HepG2 (cell line): ENCODE measurements around the gene CNPY4. TPM values are rescaled to one million over a fixed set of nuclear protein-coding genes. Genes with fewer than 3 reads are reported as not detected.
A peak's percentile ranks its signal among the peaks of the same experiment; 100 is the strongest.

Experiments used
- KDM4B ChIP-seq: sonication (generic); formaldehyde crosslinking; IDR thresholded peaks from 2 replicates; pipeline ENCODE4 v1.4.0; 2020; ENCODE audit warnings: missing genetic modification reagents
- MBNL3 ChIP-seq: fragments of 250-450 bp; sonication (Bioruptor Pico); conservative IDR thresholded peaks from 2 replicates; pipeline ENCODE4 v1.8.0; 2022; ENCODE audit warnings: mild to moderate bottlenecking, inconsistent platforms
- PTBP1 ChIP-seq: fragments of 200-400 bp; formaldehyde crosslinking; IDR thresholded peaks from 2 replicates; pipeline ENCODE4 v1.6.1; 2018; ENCODE audit warnings: low read length, low read depth; ENCODE audit not compliant: poor library complexity, severe bottlenecking
- YEATS4 ChIP-seq: sonication (generic); formaldehyde crosslinking; IDR thresholded peaks from 2 replicates; pipeline ENCODE4 v1.4.0; 2020; ENCODE audit warnings: missing genetic modification reagents, borderline replicate concordance
- ZNF143 ChIP-seq: sonication (generic); formaldehyde crosslinking; IDR thresholded peaks from 2 replicates; pipeline ENCODE4 v1.4.0; 2020; ENCODE audit warnings: missing genetic modification reagents
- ZNF20 ChIP-seq: sonication (generic); formaldehyde crosslinking; IDR thresholded peaks from 2 replicates; pipeline ENCODE4 v1.4.0; 2020; ENCODE audit warnings: mild to moderate bottlenecking, moderate library complexity, missing genetic modification reagents
- ZNF530 ChIP-seq: sonication (generic); formaldehyde crosslinking; IDR thresholded peaks from 2 replicates; pipeline ENCODE4 v1.5.0; 2020; ENCODE audit warnings: low read depth, mild to moderate bottlenecking, missing genetic modification reagents
- ZNF580 ChIP-seq: IDR thresholded peaks from 2 replicates; pipeline ENCODE4 v1.6.1; 2016; ENCODE audit warnings: low read depth, borderline replicate concordance
- ZNF605 ChIP-seq: sonication (generic); formaldehyde crosslinking; IDR thresholded peaks from 2 replicates; pipeline ENCODE4 v1.8.0; 2022; ENCODE audit warnings: mild to moderate bottlenecking, missing genetic modification reagents
- ZNF629 ChIP-seq: sonication (generic); formaldehyde crosslinking; conservative IDR thresholded peaks from 2 replicates; pipeline ENCODE4 v1.5.0; 2020; ENCODE audit warnings: missing genetic modification reagents
- ZNF746 ChIP-seq: sonication (generic); formaldehyde crosslinking; IDR thresholded peaks from 2 replicates; pipeline ENCODE4 v1.8.0; 2022; ENCODE audit warnings: mild to moderate bottlenecking, missing genetic modification reagents
- polyA plus RNA-seq, 8 experiments: library from polyadenylated mRNA; depleted of rRNA in 3 of 8; stranded (reverse) in 7 of 8; unstranded in 1 of 8; fragments of >200 nt; fragmentation: Illumina TruSeq in 4 of 8; extraction: Trizol in 4 of 8; gene quantifications; 2 replicates each; pipeline versions ENCODE4 v1.2.1 to v1.2.3, GENCODE V29; 2011 to 2016; ENCODE audit warnings: low read depth in 4 of 8, missing spikeins in 1 of 8, mixed read lengths in 1 of 8; ENCODE audit not compliant: insufficient read depth in 1 of 8
- total RNA-seq, 5 experiments: library from RNA; depleted of rRNA; stranded (reverse); fragments of >200 nt; fragmentation: Illumina TruSeq; extraction: Trizol; gene quantifications; 2 replicates each; pipeline ENCODE4 v1.2.3, GENCODE V29; 2016; ENCODE audit warnings: low read depth in 1 of 5
- TF ChIP-seq, protein P1 (sequence below): sonication (generic); formaldehyde crosslinking; IDR thresholded peaks from 2 replicates; pipeline ENCODE4 v1.9.0; 2021; ENCODE audit warnings: missing genetic modification reagents, borderline replicate concordance
- TF ChIP-seq, protein P2 (sequence below): sonication (generic); formaldehyde crosslinking; IDR thresholded peaks from 2 replicates; pipeline ENCODE4 v1.5.1; 2020; ENCODE audit warnings: mild to moderate bottlenecking, missing genetic modification reagents, borderline replicate concordance

The CNPY4 gene
- total and polyA plus RNA-seq, 2 of the 13 experiments (the other 11 are each of a cell fraction or from before 2014, with no cell fraction given) = 6.2 to 12.7 TPM

DNA sequence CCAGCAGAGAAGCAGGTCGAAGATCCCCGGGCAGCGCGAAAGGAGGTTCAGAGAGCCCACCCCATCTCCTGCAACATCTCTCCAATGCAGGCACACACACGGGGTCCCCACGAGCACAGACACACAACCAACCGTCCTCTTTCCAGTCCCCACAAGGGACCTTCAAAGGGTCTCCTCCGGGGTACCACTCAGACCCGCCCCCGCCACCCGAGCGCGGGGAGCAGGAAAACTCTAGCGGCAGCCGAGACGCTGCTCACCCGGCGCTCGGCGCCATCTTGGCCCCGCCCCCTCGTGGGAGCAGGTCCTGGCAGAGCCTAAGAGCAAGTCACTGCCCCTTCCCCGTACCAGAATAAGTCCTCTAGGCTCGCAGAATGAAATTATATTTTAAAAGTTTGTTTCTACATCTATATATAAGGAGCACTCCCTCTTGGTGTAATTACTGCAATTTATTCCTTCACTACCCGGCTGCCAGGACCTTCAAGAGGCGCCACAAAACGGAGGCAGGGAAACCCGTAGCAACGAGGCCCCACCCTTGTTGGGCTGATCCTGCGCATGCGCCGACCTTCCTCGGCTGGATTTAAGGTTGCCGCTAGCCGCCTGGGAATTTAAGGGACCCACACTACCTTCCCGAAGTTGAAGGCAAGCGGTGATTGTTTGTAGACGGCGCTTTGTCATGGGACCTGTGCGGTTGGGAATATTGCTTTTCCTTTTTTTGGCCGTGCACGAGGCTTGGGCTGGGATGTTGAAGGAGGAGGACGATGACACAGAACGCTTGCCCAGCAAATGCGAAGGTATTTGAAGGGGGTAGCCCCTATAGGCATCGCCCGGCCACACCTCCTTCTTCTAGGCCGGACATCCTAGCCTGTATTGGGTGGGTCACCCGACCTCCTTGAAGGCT, at the start of gene CNPY4, which contains the start of gene TAF6 (continued):
- TF ChIP-seq, protein P1, sequence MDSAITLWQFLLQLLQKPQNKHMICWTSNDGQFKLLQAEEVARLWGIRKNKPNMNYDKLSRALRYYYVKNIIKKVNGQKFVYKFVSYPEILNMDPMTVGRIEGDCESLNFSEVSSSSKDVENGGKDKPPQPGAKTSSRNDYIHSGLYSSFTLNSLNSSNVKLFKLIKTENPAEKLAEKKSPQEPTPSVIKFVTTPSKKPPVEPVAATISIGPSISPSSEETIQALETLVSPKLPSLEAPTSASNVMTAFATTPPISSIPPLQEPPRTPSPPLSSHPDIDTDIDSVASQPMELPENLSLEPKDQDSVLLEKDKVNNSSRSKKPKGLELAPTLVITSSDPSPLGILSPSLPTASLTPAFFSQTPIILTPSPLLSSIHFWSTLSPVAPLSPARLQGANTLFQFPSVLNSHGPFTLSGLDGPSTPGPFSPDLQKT = no peak
- TF ChIP-seq ZNF605 (0 out of 2 replicates have a peak, but pooled peaks have one; percentile 33), ZNF629 (CRISPR knock-in tag) (0 out of 2 replicates have a peak, but pooled peaks have one; percentile 24), ZNF143 (CRISPR knock-in tag) (no peak), KDM4B (CRISPR knock-in tag) (no peak), ZNF580 (CRISPR knock-in tag) (peak; percentile 51; the same call in 1 of the 2 replicates), ZNF20 (CRISPR knock-in tag) (no peak), PTBP1 (no peak), MBNL3 (CRISPR knock-in tag) (no peak), YEATS4 (CRISPR knock-in tag) (peak; percentile 83), ZNF746 (CRISPR knock-in tag) (no peak; the same call in 1 of the 2 replicates), ZNF530 (no peak)
- TF ChIP-seq, protein P2, sequence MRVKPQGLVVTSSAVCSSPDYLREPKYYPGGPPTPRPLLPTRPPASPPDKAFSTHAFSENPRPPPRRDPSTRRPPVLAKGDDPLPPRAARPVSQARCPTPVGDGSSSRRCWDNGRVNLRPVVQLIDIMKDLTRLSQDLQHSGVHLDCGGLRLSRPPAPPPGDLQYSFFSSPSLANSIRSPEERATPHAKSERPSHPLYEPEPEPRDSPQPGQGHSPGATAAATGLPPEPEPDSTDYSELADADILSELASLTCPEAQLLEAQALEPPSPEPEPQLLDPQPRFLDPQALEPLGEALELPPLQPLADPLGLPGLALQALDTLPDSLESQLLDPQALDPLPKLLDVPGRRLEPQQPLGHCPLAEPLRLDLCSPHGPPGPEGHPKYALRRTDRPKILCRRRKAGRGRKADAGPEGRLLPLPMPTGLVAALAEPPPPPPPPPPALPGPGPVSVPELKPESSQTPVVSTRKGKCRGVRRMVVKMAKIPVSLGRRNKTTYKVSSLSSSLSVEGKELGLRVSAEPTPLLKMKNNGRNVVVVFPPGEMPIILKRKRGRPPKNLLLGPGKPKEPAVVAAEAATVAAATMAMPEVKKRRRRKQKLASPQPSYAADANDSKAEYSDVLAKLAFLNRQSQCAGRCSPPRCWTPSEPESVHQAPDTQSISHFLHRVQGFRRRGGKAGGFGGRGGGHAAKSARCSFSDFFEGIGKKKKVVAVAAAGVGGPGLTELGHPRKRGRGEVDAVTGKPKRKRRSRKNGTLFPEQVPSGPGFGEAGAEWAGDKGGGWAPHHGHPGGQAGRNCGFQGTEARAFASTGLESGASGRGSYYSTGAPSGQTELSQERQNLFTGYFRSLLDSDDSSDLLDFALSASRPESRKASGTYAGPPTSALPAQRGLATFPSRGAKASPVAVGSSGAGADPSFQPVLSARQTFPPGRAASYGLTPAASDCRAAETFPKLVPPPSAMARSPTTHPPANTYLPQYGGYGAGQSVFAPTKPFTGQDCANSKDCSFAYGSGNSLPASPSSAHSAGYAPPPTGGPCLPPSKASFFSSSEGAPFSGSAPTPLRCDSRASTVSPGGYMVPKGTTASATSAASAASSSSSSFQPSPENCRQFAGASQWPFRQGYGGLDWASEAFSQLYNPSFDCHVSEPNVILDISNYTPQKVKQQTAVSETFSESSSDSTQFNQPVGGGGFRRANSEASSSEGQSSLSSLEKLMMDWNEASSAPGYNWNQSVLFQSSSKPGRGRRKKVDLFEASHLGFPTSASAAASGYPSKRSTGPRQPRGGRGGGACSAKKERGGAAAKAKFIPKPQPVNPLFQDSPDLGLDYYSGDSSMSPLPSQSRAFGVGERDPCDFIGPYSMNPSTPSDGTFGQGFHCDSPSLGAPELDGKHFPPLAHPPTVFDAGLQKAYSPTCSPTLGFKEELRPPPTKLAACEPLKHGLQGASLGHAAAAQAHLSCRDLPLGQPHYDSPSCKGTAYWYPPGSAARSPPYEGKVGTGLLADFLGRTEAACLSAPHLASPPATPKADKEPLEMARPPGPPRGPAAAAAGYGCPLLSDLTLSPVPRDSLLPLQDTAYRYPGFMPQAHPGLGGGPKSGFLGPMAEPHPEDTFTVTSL (CRISPR knock-in tag) = no peak
